ENCODE data around the gene NUDT3.

GRCh38 chr6:34236131-34236442 is 156.4 kb downstream of the NUDT3 start:
- TF ChIP-seq CTCF (IDR thresholded peaks at IDR 0.05; ENCODE audit: low read length) = no peak
- no peak for TF ChIP-seq EZH2 (optimal IDR thresholded peaks at IDR 0.05; ENCODE audit: low read depth, low read length)
- no peak for TF ChIP-seq EZH2phosphoT487 (IDR thresholded peaks at IDR 0.05; ENCODE audit: low read length)
